GM23338 (cell line): ENCODE results near the gene HSPG2. TPM values are rescaled to one million over a fixed set of nuclear protein-coding genes. Genes with fewer than 3 reads are reported as not detected.
A peak's percentile ranks its signal among the peaks of the same experiment; 100 is the strongest.

Experiments
- ATAC-seq: fragments of 200-7000 bp; cut with Tn5 transposase; 3 replicates; pipeline ENCODE4 v1.9.1; 2020
- DNase-seq: peaks from one replicate; pipeline ENCODE4 v3.0.0-alpha.2; 2015; ENCODE audit warnings: low spot score
- H2AFZ ChIP-seq: fragments of 200-600 bp; sonication (generic); 2 replicates; pipeline ENCODE4 v1.8.0; 2016; ENCODE audit warnings: antibody characterized with exemption, mild to moderate bottlenecking, moderate library complexity
- H3F3A ChIP-seq: fragments of 200-600 bp; sonication (generic); replicated peaks from 2 replicates; pipeline ENCODE4 v1.8.0; 2017; ENCODE audit warnings: antibody characterized with exemption, mixed run types, low read depth
- H3K27ac ChIP-seq: fragments of 200-600 bp; sonication (generic); 2 replicates; pipeline ENCODE4 v1.6.1; 2016; ENCODE audit warnings: low read depth
- H3K27me3 ChIP-seq: fragments of 200-600 bp; sonication (generic); 2 replicates; pipeline ENCODE4 v1.8.0; 2016; ENCODE audit warnings: mild to moderate bottlenecking, mixed run types, moderate library complexity; ENCODE audit not compliant: insufficient read depth
- H3K36me3 ChIP-seq: fragments of 200-600 bp; sonication (generic); 2 replicates; pipeline ENCODE4 v1.8.0; 2016; ENCODE audit warnings: mild to moderate bottlenecking; ENCODE audit not compliant: insufficient read depth
- H3K4me1 ChIP-seq: fragments of 200-600 bp; sonication (generic); 2 replicates; pipeline ENCODE4 v1.8.0; 2016; ENCODE audit warnings: mild to moderate bottlenecking, moderate library complexity; ENCODE audit not compliant: insufficient read depth
- H3K4me2 ChIP-seq: fragments of 200-600 bp; sonication (generic); 2 replicates; pipeline ENCODE4 v1.7.1; 2017; ENCODE audit warnings: mixed run types
- H3K4me3 ChIP-seq: fragments of 200-600 bp; sonication (generic); 2 replicates; pipeline ENCODE4 v1.6.1; 2016; ENCODE audit warnings: mixed run types
- H3K79me2 ChIP-seq: fragments of 200-600 bp; sonication (generic); replicated peaks from 2 replicates; pipeline ENCODE4 v1.8.0; 2017; ENCODE audit warnings: mild to moderate bottlenecking; ENCODE audit not compliant: insufficient read depth
- H3K9me2 ChIP-seq: fragments of 200-600 bp; sonication (generic); 2 replicates; pipeline ENCODE4 v1.8.0; 2017; ENCODE audit not compliant: insufficient read depth
- H4K20me1 ChIP-seq: fragments of 200-600 bp; sonication (generic); replicated peaks from 2 replicates; pipeline ENCODE4 v1.8.0; 2017; ENCODE audit warnings: mild to moderate bottlenecking; ENCODE audit not compliant: insufficient read depth
- H3K27ac Mint-ChIP-seq: 2 replicates; pipeline ENCODE4 v1.8.0; 2020; ENCODE audit warnings: inconsistent platforms, mild to moderate bottlenecking, moderate library complexity, mixed read lengths
- H3K27me3 Mint-ChIP-seq: 3 replicates; pipeline ENCODE4 v1.8.0; 2022; ENCODE audit warnings: low read depth, mild to moderate bottlenecking, moderate library complexity, mixed read lengths, inconsistent platforms; ENCODE audit not compliant: insufficient read depth, poor library complexity
- H3K36me3 Mint-ChIP-seq: 3 replicates; pipeline ENCODE4 v1.8.0; 2021; ENCODE audit warnings: low read depth, mild to moderate bottlenecking, inconsistent platforms, moderate library complexity, mixed read lengths
- H3K4me1 Mint-ChIP-seq: 3 replicates; pipeline ENCODE4 v1.8.0; 2020; ENCODE audit warnings: mild to moderate bottlenecking, inconsistent platforms, mixed read lengths
- H3K4me3 Mint-ChIP-seq: 3 replicates; pipeline ENCODE4 v1.8.0; 2021; ENCODE audit warnings: moderate library complexity, mild to moderate bottlenecking, inconsistent platforms, mixed read lengths
- H3K9me3 Mint-ChIP-seq: 3 replicates; pipeline ENCODE4 v1.8.0; 2020; ENCODE audit warnings: moderate library complexity, mild to moderate bottlenecking, inconsistent platforms, mixed read lengths
- CREB1 ChIP-seq: fragments of 250-450 bp; sonication (Bioruptor Pico); IDR thresholded peaks from 2 replicates; pipeline ENCODE4 v1.5.0; 2020; ENCODE audit warnings: low read depth, mild to moderate bottlenecking, moderate library complexity
- EZH2 ChIP-seq: fragments of 200-600 bp; sonication (generic); IDR thresholded peaks from one replicate; pipeline ENCODE4 v1.8.0; 2017; ENCODE audit warnings: antibody characterized with exemption, mild to moderate bottlenecking, low read depth; ENCODE audit not compliant: unreplicated experiment
- JUNB ChIP-seq: IDR thresholded peaks from one replicate; pipeline ENCODE4 v1.6.1; 2016; ENCODE audit warnings: antibody characterized with exemption; ENCODE audit not compliant: unreplicated experiment
- NANOG ChIP-seq: IDR thresholded peaks from 2 replicates; pipeline ENCODE4 v1.6.1; 2016; ENCODE audit warnings: antibody characterized with exemption, borderline replicate concordance
- POLR2AphosphoS5 ChIP-seq: IDR thresholded peaks from 2 replicates; pipeline ENCODE4 v1.6.1; 2016; ENCODE audit warnings: antibody characterized with exemption, low read depth
- STAT1 ChIP-seq: IDR thresholded peaks from one replicate; pipeline ENCODE4 v1.6.1; 2016; ENCODE audit warnings: antibody characterized with exemption; ENCODE audit not compliant: unreplicated experiment
- ZNF114 ChIP-seq: fragments of 250-450 bp; sonication (Bioruptor Pico); IDR thresholded peaks from 2 replicates; pipeline ENCODE4 v1.5.0; 2020; ENCODE audit warnings: mild to moderate bottlenecking, moderate library complexity
- ZNF331 ChIP-seq: fragments of 250-450 bp; sonication (Bioruptor Pico); IDR thresholded peaks from 2 replicates; pipeline ENCODE4 v1.5.0; 2020; ENCODE audit warnings: low read depth, mild to moderate bottlenecking, moderate library complexity
- polyA plus RNA-seq: library from polyadenylated mRNA; unstranded; fragments of >200 nt; fragmentation: Nextera tagmentation; extraction: Ambion mirVana; gene quantifications from 2 replicates; pipeline ENCODE4 v1.2.1, GENCODE V29; 2016
- total RNA-seq: library from RNA; depleted of rRNA; stranded (reverse); fragments of >200 nt; shearing (Covaris generic); gene quantifications from 2 replicates; pipeline ENCODE4 v1.2.3, GENCODE V29; 2014
- TF ChIP-seq, protein P1 (sequence below): IDR thresholded peaks from 2 replicates; pipeline ENCODE4 v1.6.1; 2016; ENCODE audit warnings: antibody characterized with exemption
- TF ChIP-seq, protein P2 (sequence below), 2 experiments: fragments of 200-600 bp in 1 of 2; sonication (generic) in 1 of 2; conservative IDR thresholded peaks; 2 replicates each; pipeline versions ENCODE4 v1.5.1 to v1.6.1; 2016 to 2017; ENCODE audit warnings: antibody characterized with exemption in 2 of 2, low read depth in 2 of 2, mild to moderate bottlenecking in 2 of 2, moderate library complexity in 1 of 2
- TF ChIP-seq, protein P3 (sequence below): fragments of 250-450 bp; sonication (Bioruptor Pico); IDR thresholded peaks from 2 replicates; pipeline ENCODE4 v1.5.0; 2020; ENCODE audit warnings: mild to moderate bottlenecking, moderate library complexity

The HSPG2 gene
- total and polyA plus RNA-seq, 2 experiments from 2014 or later: 14.9 to 70.8 TPM

DNA sequence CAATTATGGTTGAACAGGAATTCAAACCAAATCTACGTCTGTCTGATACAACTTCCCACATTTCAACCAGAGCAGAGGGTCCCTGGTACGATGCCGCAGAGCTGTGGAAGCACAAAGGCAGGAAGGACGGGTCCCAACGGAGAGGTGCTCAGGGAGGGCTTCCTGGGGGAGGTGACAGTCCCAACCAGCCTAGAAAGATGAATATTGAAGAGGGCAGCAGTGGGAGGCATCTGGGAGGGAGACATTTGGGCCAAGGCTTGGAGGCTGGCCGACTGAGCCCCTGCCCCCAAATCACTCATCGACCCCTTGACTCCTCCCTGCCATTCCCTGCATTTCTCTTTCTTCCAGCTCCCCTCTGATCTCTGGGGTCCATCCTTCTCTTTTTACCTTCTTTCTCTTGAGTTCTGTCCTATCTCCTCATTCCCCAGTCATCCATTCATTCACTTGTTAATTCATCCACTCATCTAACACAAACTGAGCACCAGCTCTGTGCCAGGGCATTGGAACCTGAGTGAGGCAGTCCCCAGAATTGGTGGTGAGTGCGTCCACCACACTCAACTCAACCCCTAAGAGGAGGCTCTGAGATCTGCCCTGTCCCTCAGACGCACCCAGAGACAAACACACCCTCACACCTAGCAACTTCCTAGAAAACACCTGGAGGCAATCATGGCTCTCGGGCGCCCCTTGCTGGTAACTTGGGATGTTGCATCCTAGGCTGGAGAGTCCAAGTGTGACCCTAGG, 26.5 kb upstream of the HSPG2 start:
- peaks cover 8% of the 10 kb centered on the region for H3K27me3 Mint-ChIP-seq
- peak; percentile 95 for ATAC-seq
- peak; percentile 90 for DNase-seq
- no peaks in the 10 kb centered on the region for H4K20me1 ChIP-seq
- H3K9me2 ChIP-seq: no peaks in the 10 kb centered on the region
- no peaks in the 10 kb centered on the region; the same call in 2 of the 3 replicates for H3K9me3 Mint-ChIP-seq
- peaks cover 6% of the 10 kb centered on the region; the same call in 1 of the 2 replicates for H3K4me1 ChIP-seq
- TF ChIP-seq NANOG: no peak
- no peak for TF ChIP-seq JUNB
- no peak for TF ChIP-seq ZNF331 (CRISPR knock-in tag)
- no peak for TF ChIP-seq POLR2AphosphoS5
- TF ChIP-seq CREB1: no peak
- no peak for TF ChIP-seq STAT1
- TF ChIP-seq EZH2: no peak
- TF ChIP-seq, protein P1, sequence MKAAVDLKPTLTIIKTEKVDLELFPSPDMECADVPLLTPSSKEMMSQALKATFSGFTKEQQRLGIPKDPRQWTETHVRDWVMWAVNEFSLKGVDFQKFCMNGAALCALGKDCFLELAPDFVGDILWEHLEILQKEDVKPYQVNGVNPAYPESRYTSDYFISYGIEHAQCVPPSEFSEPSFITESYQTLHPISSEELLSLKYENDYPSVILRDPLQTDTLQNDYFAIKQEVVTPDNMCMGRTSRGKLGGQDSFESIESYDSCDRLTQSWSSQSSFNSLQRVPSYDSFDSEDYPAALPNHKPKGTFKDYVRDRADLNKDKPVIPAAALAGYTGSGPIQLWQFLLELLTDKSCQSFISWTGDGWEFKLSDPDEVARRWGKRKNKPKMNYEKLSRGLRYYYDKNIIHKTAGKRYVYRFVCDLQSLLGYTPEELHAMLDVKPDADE: no peak
- TF ChIP-seq, protein P2, sequence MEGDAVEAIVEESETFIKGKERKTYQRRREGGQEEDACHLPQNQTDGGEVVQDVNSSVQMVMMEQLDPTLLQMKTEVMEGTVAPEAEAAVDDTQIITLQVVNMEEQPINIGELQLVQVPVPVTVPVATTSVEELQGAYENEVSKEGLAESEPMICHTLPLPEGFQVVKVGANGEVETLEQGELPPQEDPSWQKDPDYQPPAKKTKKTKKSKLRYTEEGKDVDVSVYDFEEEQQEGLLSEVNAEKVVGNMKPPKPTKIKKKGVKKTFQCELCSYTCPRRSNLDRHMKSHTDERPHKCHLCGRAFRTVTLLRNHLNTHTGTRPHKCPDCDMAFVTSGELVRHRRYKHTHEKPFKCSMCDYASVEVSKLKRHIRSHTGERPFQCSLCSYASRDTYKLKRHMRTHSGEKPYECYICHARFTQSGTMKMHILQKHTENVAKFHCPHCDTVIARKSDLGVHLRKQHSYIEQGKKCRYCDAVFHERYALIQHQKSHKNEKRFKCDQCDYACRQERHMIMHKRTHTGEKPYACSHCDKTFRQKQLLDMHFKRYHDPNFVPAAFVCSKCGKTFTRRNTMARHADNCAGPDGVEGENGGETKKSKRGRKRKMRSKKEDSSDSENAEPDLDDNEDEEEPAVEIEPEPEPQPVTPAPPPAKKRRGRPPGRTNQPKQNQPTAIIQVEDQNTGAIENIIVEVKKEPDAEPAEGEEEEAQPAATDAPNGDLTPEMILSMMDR (conservative IDR thresholded peaks at IDR 0.05; ENCODE audit: low read depth in 2 of 2): peak; percentile 93 to 99
- TF ChIP-seq ZNF114 (CRISPR knock-in tag): no peak
- TF ChIP-seq, protein P3, sequence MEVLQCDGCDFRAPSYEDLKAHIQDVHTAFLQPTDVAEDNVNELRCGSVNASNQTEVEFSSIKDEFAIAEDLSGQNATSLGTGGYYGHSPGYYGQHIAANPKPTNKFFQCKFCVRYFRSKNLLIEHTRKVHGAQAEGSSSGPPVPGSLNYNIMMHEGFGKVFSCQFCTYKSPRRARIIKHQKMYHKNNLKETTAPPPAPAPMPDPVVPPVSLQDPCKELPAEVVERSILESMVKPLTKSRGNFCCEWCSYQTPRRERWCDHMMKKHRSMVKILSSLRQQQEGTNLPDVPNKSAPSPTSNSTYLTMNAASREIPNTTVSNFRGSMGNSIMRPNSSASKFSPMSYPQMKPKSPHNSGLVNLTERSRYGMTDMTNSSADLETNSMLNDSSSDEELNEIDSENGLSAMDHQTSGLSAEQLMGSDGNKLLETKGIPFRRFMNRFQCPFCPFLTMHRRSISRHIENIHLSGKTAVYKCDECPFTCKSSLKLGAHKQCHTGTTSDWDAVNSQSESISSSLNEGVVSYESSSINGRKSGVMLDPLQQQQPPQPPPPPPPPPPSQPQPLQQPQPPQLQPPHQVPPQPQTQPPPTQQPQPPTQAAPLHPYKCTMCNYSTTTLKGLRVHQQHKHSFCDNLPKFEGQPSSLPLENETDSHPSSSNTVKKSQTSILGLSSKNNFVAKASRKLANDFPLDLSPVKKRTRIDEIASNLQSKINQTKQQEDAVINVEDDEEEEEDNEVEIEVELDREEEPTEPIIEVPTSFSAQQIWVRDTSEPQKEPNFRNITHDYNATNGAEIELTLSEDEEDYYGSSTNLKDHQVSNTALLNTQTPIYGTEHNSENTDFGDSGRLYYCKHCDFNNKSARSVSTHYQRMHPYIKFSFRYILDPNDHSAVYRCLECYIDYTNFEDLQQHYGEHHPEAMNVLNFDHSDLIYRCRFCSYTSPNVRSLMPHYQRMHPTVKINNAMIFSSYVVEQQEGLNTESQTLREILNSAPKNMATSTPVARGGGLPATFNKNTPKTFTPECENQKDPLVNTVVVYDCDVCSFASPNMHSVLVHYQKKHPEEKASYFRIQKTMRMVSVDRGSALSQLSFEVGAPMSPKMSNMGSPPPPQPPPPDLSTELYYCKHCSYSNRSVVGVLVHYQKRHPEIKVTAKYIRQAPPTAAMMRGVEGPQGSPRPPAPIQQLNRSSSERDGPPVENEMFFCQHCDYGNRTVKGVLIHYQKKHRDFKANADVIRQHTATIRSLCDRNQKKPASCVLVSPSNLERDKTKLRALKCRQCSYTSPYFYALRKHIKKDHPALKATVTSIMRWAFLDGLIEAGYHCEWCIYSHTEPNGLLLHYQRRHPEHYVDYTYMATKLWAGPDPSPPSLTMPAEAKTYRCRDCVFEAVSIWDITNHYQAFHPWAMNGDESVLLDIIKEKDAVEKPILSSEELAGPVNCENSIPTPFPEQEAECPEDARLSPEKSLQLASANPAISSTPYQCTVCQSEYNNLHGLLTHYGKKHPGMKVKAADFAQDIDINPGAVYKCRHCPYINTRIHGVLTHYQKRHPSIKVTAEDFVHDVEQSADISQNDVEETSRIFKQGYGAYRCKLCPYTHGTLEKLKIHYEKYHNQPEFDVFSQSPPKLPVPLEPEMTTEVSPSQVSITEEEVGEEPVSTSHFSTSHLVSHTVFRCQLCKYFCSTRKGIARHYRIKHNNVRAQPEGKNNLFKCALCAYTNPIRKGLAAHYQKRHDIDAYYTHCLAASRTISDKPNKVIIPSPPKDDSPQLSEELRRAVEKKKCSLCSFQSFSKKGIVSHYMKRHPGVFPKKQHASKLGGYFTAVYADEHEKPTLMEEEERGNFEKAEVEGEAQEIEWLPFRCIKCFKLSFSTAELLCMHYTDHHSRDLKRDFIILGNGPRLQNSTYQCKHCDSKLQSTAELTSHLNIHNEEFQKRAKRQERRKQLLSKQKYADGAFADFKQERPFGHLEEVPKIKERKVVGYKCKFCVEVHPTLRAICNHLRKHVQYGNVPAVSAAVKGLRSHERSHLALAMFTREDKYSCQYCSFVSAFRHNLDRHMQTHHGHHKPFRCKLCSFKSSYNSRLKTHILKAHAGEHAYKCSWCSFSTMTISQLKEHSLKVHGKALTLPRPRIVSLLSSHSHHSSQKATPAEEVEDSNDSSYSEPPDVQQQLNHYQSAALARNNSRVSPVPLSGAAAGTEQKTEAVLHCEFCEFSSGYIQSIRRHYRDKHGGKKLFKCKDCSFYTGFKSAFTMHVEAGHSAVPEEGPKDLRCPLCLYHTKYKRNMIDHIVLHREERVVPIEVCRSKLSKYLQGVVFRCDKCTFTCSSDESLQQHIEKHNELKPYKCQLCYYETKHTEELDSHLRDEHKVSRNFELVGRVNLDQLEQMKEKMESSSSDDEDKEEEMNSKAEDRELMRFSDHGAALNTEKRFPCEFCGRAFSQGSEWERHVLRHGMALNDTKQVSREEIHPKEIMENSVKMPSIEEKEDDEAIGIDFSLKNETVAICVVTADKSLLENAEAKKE: peak; percentile 54; the same call in 1 of the 2 replicates
- H3K4me3 ChIP-seq: no peak overlapping the region
- H3K36me3 Mint-ChIP-seq: no peaks in the 10 kb centered on the region
- H3K79me2 ChIP-seq: no peaks in the 10 kb centered on the region
- peak overlapping the region; percentile 27; the same call in 1 of the 2 replicates for H3K4me2 ChIP-seq
- no peaks in the 10 kb centered on the region for H3K27me3 ChIP-seq
- no peak overlapping the region for H3K27ac ChIP-seq
- no peaks in the 10 kb centered on the region for H3F3A ChIP-seq
- peak overlapping the region; percentile 78 for H2AFZ ChIP-seq
- peaks cover 12% of the 10 kb centered on the region for H3K4me1 Mint-ChIP-seq
- H3K27ac Mint-ChIP-seq: no peak overlapping the region
- H3K36me3 ChIP-seq: no peaks in the 10 kb centered on the region
- peak overlapping the region; percentile 16; the same call in 1 of the 3 replicates for H3K4me3 Mint-ChIP-seq
